Naive thymus-derived CD8-positive, alpha-beta T cell (primary cell): ENCODE results near the gene ANKFY1. TPM values are rescaled to one million over a fixed set of nuclear protein-coding genes. Genes with fewer than 3 reads are reported as not detected.
"Not testable (repeated sequence)": the region's sequence is repeated elsewhere in the genome, so short reads cannot be mapped to it uniquely, and the experiment has no call there.

Experiments
- ATAC-seq, 2 donors: fragments of 150-1000 bp; cut with Tn5 transposase in 1 of 2; sonication (Bioruptor Pico), chemical (Tn5 transposase) in 1 of 2; 1 replicate in 1 of 2; 2 replicates in 1 of 2; pipeline ENCODE4 v1.10.0; 2021; ENCODE audit warnings: mild to moderate bottlenecking in 2 of 2, moderate library complexity in 2 of 2
- POLR2A ChIA-PET: fragments of 350-600 bp; sonication (Branson Sonifier 250); formaldehyde crosslinking; loops from one replicate; lab custom pipeline; 2021; ENCODE audit warnings: antibody characterized with exemption; lab: Charles Lee
- DNase-seq, 10 donors: peaks; one replicate each; pipeline versions ENCODE4 v3.0.0 to v3.0.0-alpha.2; 2020 to 2022
- H3K27ac Mint-ChIP-seq, 10 donors: one replicate each; pipeline ENCODE4 v1.8.0; 2020 to 2022; ENCODE audit warnings: mild to moderate bottlenecking in 10 of 10, mixed read lengths in 10 of 10, moderate library complexity in 4 of 10, inconsistent platforms in 1 of 10
- H3K27me3 Mint-ChIP-seq, 5 donors: one replicate each; pipeline ENCODE4 v1.8.0; 2021 to 2022; ENCODE audit warnings: mixed read lengths in 5 of 5
- H3K36me3 Mint-ChIP-seq, 3 donors: one replicate each; pipeline ENCODE4 v1.8.0; 2020 to 2022; ENCODE audit warnings: mixed read lengths in 3 of 3, mild to moderate bottlenecking in 2 of 3, inconsistent platforms in 1 of 3
- H3K4me1 Mint-ChIP-seq, 4 donors: one replicate each; pipeline ENCODE4 v1.8.0; 2021 to 2022; ENCODE audit warnings: mixed read lengths in 4 of 4
- H3K4me3 Mint-ChIP-seq, 10 donors: one replicate each; pipeline ENCODE4 v1.8.0; 2020 to 2022; ENCODE audit warnings: mild to moderate bottlenecking in 10 of 10, mixed read lengths in 10 of 10, moderate library complexity in 6 of 10, inconsistent platforms in 1 of 10
- H3K9me3 Mint-ChIP-seq, 9 donors: one replicate each; pipeline ENCODE4 v1.8.0; 2020 to 2022; ENCODE audit warnings: mixed read lengths in 9 of 9, mild to moderate bottlenecking in 3 of 9, inconsistent platforms in 1 of 9, moderate library complexity in 1 of 9
- polyA plus RNA-seq, 3 donors: library from polyadenylated mRNA; unstranded; fragments of 300-500 nt; fragmentation: Illumina TruSeq; gene quantifications; one replicate each; pipeline ENCODE4 v1.2.3, GENCODE V29; 2021
- total RNA-seq, 8 experiments: library from RNA in 2 of 8; stranded (reverse) in 2 of 8; gene quantifications; one replicate each; pipeline ENCODE4 v1.2.3 and lab custom pipeline; 2021 to 2026

The ANKFY1 gene
- total and polyA plus RNA-seq, 5 experiments from 2014 or later: 9.9 to 68.9 (median 13.7) TPM

DNA sequence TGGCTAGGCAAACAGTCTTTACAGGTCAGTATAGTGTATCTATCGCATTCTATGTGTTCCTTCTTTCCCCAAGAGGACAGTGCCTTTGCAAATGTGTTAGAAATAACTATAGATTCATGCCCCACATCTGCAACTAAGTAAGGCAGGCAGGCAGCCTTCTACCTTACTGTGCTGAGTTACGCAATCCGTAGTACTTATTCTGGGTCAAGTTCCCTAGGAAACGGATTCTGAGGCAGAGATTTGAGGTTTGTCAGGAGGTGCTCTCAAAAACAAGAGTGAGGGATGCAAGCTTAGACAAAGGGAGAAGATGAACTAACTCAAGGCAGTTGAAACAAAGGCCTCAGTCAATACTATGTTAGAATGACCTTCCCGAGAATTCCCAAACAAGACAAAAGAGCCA, 12.7 kb upstream of the ANKFY1 start:
- Mint-ChIP-seq H3K27me3 (no peaks in the 10 kb centered on the region), H3K27ac (peak overlapping the region in 5 of 10 donors; percentile 13 to 60 (median 44)), H3K4me1 (peaks cover 0 to 9% (median 7%) of the 10 kb centered on the region in 4 donors), H3K36me3 (peaks cover 0 to 73% (median 11%) of the 10 kb centered on the region in 3 donors), H3K4me3 (no peak overlapping the region), H3K9me3 (no peaks in the 10 kb centered on the region)
- POLR2A ChIA-PET: no interaction called here
- ATAC-seq: no peak
- DNase-seq: no peak

DNA sequence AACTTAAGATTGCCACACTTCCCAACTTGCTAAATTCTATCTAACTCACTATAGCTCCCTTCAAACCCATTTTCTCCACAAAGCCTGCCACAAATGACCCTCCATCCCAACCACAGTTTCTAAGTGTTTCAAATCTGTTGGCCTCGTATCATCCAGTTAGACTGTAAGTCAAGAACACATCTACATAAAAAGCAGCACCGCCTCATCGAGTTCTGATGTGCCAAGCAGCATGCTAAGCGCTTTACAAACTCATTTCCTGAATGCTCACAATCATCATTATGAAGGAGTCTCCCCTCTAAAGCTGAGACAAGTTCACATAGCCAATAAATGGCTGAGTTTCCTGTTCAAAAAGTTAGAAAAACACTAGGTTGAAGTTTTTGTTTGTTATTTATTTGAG, 9.2 kb upstream of the ANKFY1 start:
- Mint-ChIP-seq H3K9me3 (no peaks in the 10 kb centered on the region), H3K27ac (peak overlapping the region in 7 of 10 donors; percentile 4 to 61 (median 36)), H3K4me1 (peaks cover 0 to 9% (median 6%) of the 10 kb centered on the region in 4 donors), H3K4me3 (no peak overlapping the region), H3K27me3 (no peaks in the 10 kb centered on the region), H3K36me3 (peaks cover 0 to 63% (median 14%) of the 10 kb centered on the region in 3 donors)
- DNase-seq (no peak), ATAC-seq (no peak)
- POLR2A ChIA-PET: interaction anchor here (0.6 kb wide), 1 partner anchor 130 kb away, joined by 6 read pairs; no protein-coding TSS in a partner anchor

DNA sequence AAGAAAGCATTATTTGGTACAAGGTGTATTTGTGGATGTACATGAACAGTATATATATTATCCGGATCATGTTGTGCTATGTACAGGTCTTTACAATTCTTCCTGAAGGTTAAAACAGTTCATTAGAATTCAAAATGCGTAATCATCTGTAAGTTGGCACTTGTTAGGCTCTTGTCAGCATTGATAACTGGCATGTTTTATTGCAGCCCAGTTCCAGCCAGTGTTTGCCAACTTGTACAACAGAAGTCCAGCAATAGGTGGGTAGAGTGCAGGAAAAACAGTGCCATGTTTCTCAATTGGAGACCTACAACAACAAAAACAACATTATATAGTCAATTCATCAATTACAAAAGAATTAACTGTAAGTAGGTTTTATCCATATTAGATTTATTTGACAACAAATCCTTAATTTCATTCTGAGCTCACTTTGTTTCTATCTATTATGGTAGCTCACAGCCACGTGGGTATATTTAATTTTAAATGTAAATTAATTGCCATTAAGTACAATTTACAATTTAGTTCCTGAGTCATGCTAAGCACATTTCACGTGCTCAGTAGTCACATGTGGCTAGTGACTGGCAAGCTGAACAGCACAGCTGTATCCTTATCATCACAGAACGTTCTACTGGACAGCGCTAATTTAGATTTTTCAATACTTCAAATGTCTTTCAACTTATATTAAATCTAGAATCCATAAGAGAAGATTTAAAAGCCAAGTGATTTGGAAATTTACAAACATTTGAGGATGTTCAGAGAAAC, 8.6 kb upstream of the ANKFY1 start:
- peaks cover 0 to 58% (median 14%) of the 10 kb centered on the region in 3 donors for H3K36me3 Mint-ChIP-seq
- no peak for ATAC-seq
- H3K4me3 Mint-ChIP-seq: no peak overlapping the region
- no peaks in the 10 kb centered on the region for H3K27me3 Mint-ChIP-seq
- POLR2A ChIA-PET: interaction anchor here (0.6 kb wide), 1 partner anchor 12 kb away, joined by 3 read pairs; no protein-coding TSS in a partner anchor
- H3K9me3 Mint-ChIP-seq: no peaks in the 10 kb centered on the region
- no peak for DNase-seq
- H3K27ac Mint-ChIP-seq: peak overlapping the region in 5 of 10 donors; percentile 4 to 46 (median 36)
- peaks cover 0 to 9% (median 6%) of the 10 kb centered on the region in 4 donors for H3K4me1 Mint-ChIP-seq

DNA sequence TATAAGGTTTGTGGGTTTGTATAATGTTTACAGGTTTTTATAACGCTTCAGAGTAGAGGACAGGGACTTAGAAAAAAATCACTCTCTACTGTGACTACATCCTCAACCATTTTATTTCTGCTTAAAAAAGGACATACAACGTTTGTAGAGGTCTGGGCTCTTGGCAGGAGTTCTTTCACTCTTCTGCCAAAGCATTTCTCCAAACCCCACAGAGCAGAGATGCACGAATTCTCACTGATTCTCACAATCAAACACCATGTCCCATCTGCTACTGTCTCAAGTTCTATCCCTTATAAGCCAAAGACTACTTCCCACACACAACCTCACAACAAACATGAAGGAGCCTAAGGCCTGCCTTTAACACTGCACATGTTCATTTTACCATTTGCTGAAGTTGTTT, 7.0 kb upstream of the ANKFY1 start:
- Mint-ChIP-seq H3K4me3 (no peak overlapping the region), H3K27ac (no peak overlapping the region), H3K4me1 (peaks cover 0 to 6% (median 4%) of the 10 kb centered on the region in 4 donors), H3K36me3 (peaks cover 0 to 45% (median 11%) of the 10 kb centered on the region in 3 donors), H3K27me3 (no peaks in the 10 kb centered on the region), H3K9me3 (no peaks in the 10 kb centered on the region)
- POLR2A ChIA-PET: no interaction called here
- no peak for ATAC-seq
- no peak for DNase-seq

DNA sequence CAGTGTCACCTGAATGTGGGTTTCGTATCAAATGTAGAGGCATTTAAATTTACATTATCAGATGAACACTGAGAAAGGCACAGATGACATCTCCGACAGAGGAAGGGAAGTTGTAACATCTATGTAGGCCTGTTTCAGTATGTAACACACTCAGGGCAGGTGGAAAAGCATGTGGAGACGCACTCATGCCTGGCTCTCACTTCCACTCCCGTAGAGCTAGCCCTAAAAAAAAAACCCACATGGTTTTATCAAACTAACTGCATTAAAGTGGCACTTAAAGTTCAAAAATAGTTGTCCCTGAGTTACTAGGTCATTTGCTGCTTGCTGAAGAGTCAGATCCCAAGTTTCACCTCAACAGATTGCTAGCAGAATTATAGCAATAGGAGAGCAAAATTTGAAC, 6.1 kb upstream of the ANKFY1 start:
- POLR2A ChIA-PET: no interaction called here
- peaks cover 0 to 42% (median 11%) of the 10 kb centered on the region in 3 donors for H3K36me3 Mint-ChIP-seq
- DNase-seq: no peak
- no peak overlapping the region for H3K27ac Mint-ChIP-seq
- H3K4me1 Mint-ChIP-seq: peaks cover 2 to 7% (median 4%) of the 10 kb centered on the region in 4 donors
- no peaks in the 10 kb centered on the region for H3K27me3 Mint-ChIP-seq
- no peaks in the 10 kb centered on the region for H3K9me3 Mint-ChIP-seq
- no peak overlapping the region for H3K4me3 Mint-ChIP-seq
- no peak for ATAC-seq

DNA sequence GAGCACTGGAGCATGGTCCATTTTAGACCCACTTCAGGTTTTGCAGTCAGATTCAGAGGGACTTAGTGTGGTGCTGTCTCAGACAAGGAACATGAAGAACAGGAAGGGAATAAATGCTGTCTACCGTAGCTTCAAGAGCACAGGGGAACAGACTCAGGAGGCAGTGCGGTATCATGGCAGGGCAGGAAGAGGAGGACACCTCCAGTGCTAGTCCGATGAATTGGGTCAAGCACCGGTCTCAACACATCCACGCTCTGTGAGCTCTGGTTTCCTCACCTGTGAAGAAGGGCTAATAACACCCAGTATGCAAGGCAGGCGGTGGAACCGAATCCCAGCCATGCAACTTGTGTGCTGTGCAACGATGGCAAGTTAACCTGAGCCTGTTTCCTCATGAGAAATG, 3.6 kb upstream of the ANKFY1 start:
- H3K27ac Mint-ChIP-seq: peak overlapping the region in 1 of 10 donors; percentile 44
- no peak overlapping the region for H3K4me3 Mint-ChIP-seq
- DNase-seq: no peak
- no peaks in the 10 kb centered on the region for H3K9me3 Mint-ChIP-seq
- POLR2A ChIA-PET: interaction anchor here (0.6 to 0.8 kb wide), 2 partner anchors 11 to 198 kb away, joined by 3 read pairs; no protein-coding TSS in a partner anchor
- no peaks in the 10 kb centered on the region for H3K27me3 Mint-ChIP-seq
- peaks cover 14 to 26% (median 21%) of the 10 kb centered on the region in 4 donors for H3K4me1 Mint-ChIP-seq
- no peak for ATAC-seq
- peaks cover 0 to 27% (median 11%) of the 10 kb centered on the region in 3 donors for H3K36me3 Mint-ChIP-seq

DNA sequence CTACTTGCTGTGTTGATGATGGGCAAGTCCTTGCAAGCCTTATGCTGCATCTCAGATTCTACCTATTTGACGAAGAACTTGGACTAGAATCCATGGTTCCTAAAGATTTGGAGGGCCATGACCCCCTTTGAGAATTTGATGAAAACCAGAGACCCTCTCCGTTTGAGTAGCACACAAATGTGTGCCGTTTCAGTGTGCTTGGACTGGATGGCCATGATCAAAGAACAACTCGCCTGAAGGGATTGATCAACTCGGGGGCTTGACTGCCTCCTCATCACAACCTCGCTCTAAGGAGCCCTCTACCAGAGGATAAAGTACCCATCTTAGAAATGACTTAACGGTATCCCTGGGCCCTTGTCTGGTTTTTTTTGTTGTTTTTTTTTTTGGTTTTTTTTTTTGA, 2.8 kb upstream of the ANKFY1 start:
- POLR2A ChIA-PET: no interaction called here
- peak overlapping the region in 1 of 10 donors; percentile 24 for H3K4me3 Mint-ChIP-seq
- peaks cover 16 to 34% (median 30%) of the 10 kb centered on the region in 4 donors for H3K4me1 Mint-ChIP-seq
- DNase-seq: no peak
- peaks cover 0 to 20% (median 10%) of the 10 kb centered on the region in 3 donors for H3K36me3 Mint-ChIP-seq
- H3K27me3 Mint-ChIP-seq: no peaks in the 10 kb centered on the region
- no peaks in the 10 kb centered on the region for H3K9me3 Mint-ChIP-seq
- no peak for ATAC-seq
- no peak overlapping the region for H3K27ac Mint-ChIP-seq

DNA sequence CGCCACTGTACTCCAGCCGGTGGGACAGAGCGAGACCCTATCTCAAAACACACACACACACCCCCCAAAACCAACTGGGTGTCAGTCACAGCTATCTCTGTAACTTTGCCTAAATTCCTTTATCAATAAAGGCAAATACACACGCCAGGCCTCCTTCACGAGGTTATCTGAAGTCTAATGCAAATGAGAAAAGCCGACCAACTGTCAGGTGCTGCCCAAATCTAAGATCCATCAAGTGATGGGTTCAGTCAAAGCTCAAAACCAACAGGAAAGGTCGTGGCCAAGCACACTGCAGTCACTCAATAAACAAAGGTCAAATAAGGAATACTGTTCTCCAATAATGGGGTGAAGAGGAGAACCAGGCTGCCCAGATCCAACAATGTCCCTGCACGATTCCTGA, 1.1 kb downstream of the ANKFY1 start:
- Mint-ChIP-seq H3K4me3 (peak overlapping the region; percentile 82 to 95 (median 88)), H3K36me3 (peaks cover 0 to 14% (median 9%) of the 10 kb centered on the region in 3 donors), H3K27ac (peak overlapping the region; percentile 61 to 96 (median 84)), H3K4me1 (peaks cover 21 to 48% (median 43%) of the 10 kb centered on the region in 4 donors), H3K27me3 (no peaks in the 10 kb centered on the region), H3K9me3 (peaks cover 0 to 1% (median 0%) of the 10 kb centered on the region in 9 donors)
- POLR2A ChIA-PET: interaction anchor here (0.5 to 1.5 kb wide), 2 partner anchors 11 to 150 kb away, joined by 3 to 7 read pairs; no protein-coding TSS in a partner anchor
- no peak for DNase-seq
- ATAC-seq: no peak

DNA sequence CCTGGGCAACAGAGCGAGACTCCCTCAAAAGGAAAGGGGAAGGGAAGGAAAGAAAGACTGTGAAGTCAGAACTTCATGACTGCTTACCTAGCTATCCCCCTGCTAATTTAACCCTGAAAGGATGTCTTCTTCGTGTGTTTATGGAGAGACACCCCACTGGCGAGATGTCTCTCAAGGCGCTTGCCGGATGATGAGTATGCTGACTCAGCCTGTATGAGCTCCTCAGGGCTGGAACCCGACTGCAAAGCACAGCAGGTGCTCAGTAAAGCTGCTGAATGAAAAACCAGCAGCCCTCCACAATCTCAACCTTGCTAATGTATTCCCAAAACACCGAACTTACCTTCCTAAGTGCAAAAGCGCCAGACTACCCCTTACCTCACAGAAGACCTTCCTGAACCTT, 2.3 kb downstream of the ANKFY1 start:
- Mint-ChIP-seq H3K4me1 (peaks cover 30 to 60% (median 54%) of the 10 kb centered on the region in 4 donors), H3K9me3 (peaks cover 0 to 1% (median 0%) of the 10 kb centered on the region in 9 donors), H3K4me3 (peak overlapping the region in 8 of 10 donors; percentile 19 to 89 (median 66)), H3K27ac (peak overlapping the region in 3 of 10 donors; percentile 49 to 68 (median 52)), H3K27me3 (no peaks in the 10 kb centered on the region), H3K36me3 (peaks cover 0 to 24% (median 9%) of the 10 kb centered on the region in 3 donors)
- POLR2A ChIA-PET: interaction anchor here (1.0 kb wide), 1 partner anchor 200 kb away, joined by 3 read pairs; no protein-coding TSS in a partner anchor
- ATAC-seq (no peak), DNase-seq (no peak)

DNA sequence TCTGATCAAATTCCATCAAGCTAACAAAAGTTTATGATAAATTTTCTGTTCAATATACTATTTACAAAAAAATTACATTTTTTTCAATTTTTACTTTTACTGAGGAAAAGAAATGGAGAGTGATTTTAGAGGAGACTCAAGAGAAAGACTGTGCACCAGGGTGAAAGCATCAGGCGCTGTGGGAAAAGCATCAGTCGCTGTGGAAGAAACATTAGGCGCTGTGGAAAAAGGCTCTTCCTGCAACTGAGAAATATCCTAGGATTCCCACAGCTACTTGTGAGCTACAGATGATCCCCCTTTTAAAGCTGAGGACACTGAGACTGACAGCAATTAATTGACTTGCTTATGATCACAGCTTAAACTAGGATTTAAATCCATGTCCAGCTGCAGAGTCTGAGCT, 4.9 kb downstream of the ANKFY1 start:
- Mint-ChIP-seq H3K36me3 (peaks cover 0 to 30% (median 12%) of the 10 kb centered on the region in 3 donors), H3K9me3 (peaks cover 0 to 1% (median 0%) of the 10 kb centered on the region in 9 donors), H3K27ac (no peak overlapping the region), H3K4me3 (no peak overlapping the region), H3K27me3 (no peaks in the 10 kb centered on the region), H3K4me1 (peaks cover 27 to 60% (median 48%) of the 10 kb centered on the region in 4 donors)
- DNase-seq: no peak
- POLR2A ChIA-PET: interaction anchor here (1.2 kb wide), 1 partner anchor 18 kb away, joined by 3 read pairs; no protein-coding TSS in a partner anchor
- no peak for ATAC-seq

DNA sequence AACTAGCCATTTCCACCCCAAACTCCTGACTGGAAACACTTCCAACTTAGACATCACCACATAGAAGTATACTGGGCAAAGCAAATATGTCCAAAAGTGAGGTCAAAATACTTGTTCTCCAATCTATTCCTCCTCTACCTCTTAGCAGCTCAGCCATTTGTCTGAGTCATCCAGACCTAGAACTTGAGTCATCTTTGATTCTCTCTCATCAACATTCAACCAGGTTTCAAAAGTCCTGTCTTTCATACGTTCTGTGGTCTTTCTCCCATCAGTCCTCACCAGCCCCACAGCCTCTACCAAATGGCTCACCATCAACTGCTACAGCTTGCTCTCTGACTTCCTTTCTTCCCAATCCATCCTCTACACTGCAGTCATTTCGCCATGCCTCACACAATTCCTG, 6.8 kb downstream of the ANKFY1 start:
- Mint-ChIP-seq H3K27me3 (no peaks in the 10 kb centered on the region), H3K4me1 (peaks cover 30 to 63% (median 48%) of the 10 kb centered on the region in 4 donors), H3K9me3 (peaks cover 0 to 1% (median 0%) of the 10 kb centered on the region in 9 donors), H3K36me3 (peaks cover 0 to 34% (median 15%) of the 10 kb centered on the region in 3 donors), H3K27ac (peak overlapping the region in 3 of 10 donors; percentile 44 to 71 (median 53)), H3K4me3 (peak overlapping the region in 1 of 10 donors; percentile 0)
- ATAC-seq (no peak), DNase-seq (no peak)
- POLR2A ChIA-PET: no interaction called here

DNA sequence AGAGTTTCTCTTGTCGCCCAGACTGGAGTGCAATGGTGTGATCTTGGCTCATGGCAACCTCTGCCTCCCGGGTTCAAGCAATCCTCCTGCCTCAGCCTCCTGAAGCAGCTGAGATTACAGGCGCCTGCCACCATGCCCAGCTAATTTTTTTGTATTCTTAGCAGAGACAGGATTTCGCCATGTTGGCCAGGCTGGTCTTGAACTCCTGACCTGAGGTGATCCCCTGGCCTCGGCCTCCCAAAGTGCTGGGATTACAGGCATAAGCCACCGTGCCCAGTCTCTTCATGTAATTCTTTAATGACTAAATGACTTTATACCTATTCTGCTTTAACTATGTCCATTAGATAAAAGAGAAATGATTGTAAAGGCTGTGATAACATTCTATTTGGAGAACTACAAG, 8.5 kb downstream of the ANKFY1 start:
- not testable (repeated sequence) for ATAC-seq, H3K9me3 Mint-ChIP-seq, H3K4me3 Mint-ChIP-seq, H3K27me3 Mint-ChIP-seq, DNase-seq
- peaks cover 35 to 58% (median 48%) of the 10 kb centered on the region in 4 donors for H3K4me1 Mint-ChIP-seq
- H3K27ac Mint-ChIP-seq: peak overlapping the region in 1 of 10 donors; percentile 20
- POLR2A ChIA-PET: interaction anchor here (0.9 kb wide), 1 partner anchor 37 kb away, joined by 6 read pairs; no protein-coding TSS in a partner anchor
- peaks cover 0 to 37% (median 12%) of the 10 kb centered on the region in 3 donors for H3K36me3 Mint-ChIP-seq
